Smooth muscle cell (in vitro differentiated cells): ENCODE measurements around the gene MED31. TPM values are rescaled to one million over a fixed set of nuclear protein-coding genes. Genes with fewer than 3 reads are reported as not detected.
"Not testable (repeated sequence)": the region's sequence is repeated elsewhere in the genome, so short reads cannot be mapped to it uniquely, and the experiment has no call there.

Source experiments
- DNase-seq: peaks from one replicate; lab custom pipeline; 2025; ENCODE audit not compliant: unreplicated experiment; lab: John Stamatoyannopoulos, UW
- H2AFZ ChIP-seq: fragments of 200-600 bp; sonication (generic); 2 replicates; pipeline ENCODE4 v1.6.0; 2016; ENCODE audit warnings: antibody characterized with exemption, low read depth, mild to moderate bottlenecking
- H3F3A ChIP-seq: fragments of 200-600 bp; sonication (generic); 2 replicates; pipeline ENCODE4 v1.6.0; 2017; ENCODE audit warnings: antibody characterized with exemption, low read depth
- H3K27ac ChIP-seq: fragments of 200-600 bp; sonication (generic); 2 replicates; pipeline ENCODE4 v1.5.1; 2016; ENCODE audit warnings: low read depth, mild to moderate bottlenecking
- H3K27me3 ChIP-seq: fragments of 200-600 bp; sonication (generic); 2 replicates; pipeline ENCODE4 v1.6.1; 2016; ENCODE audit warnings: low read depth, mild to moderate bottlenecking
- H3K36me3 ChIP-seq: fragments of 200-600 bp; sonication (generic); 2 replicates; pipeline ENCODE4 v1.5.1; 2016; ENCODE audit warnings: low read depth
- H3K4me1 ChIP-seq: fragments of 200-600 bp; sonication (generic); 2 replicates; pipeline ENCODE4 v1.5.1; 2016; ENCODE audit warnings: low read depth
- H3K4me2 ChIP-seq: fragments of 200-600 bp; sonication (generic); 2 replicates; pipeline ENCODE4 v1.6.0; 2016; ENCODE audit warnings: mild to moderate bottlenecking
- H3K4me3 ChIP-seq: fragments of 200-600 bp; sonication (generic); 2 replicates; pipeline ENCODE4 v1.5.1; 2016; ENCODE audit warnings: mild to moderate bottlenecking
- H3K79me2 ChIP-seq: fragments of 200-600 bp; sonication (generic); 2 replicates; pipeline ENCODE4 v1.6.0; 2016; ENCODE audit warnings: low read depth, mild to moderate bottlenecking
- H3K9ac ChIP-seq: fragments of 200-600 bp; sonication (generic); 2 replicates; pipeline ENCODE4 v1.6.0; 2016; ENCODE audit warnings: low read depth
- H3K9me3 ChIP-seq: fragments of 200-600 bp; sonication (generic); replicated peaks from 2 replicates; pipeline ENCODE4 v1.5.1; 2016; ENCODE audit warnings: low read depth
- H4K20me1 ChIP-seq: fragments of 200-600 bp; sonication (generic); 2 replicates; pipeline ENCODE4 v1.6.0; 2016; ENCODE audit warnings: low read depth
- CTCF ChIP-seq: fragments of 200-600 bp; sonication (generic); IDR thresholded peaks from 2 replicates; pipeline ENCODE4 v1.5.1; 2017; ENCODE audit warnings: borderline replicate concordance, mild to moderate bottlenecking, antibody characterized with exemption; ENCODE audit not compliant: insufficient read depth, poor library complexity, severe bottlenecking
- WGBS: methylation state at CpG from one replicate; pipeline ENCODE4 v1.1.7; 2016; ENCODE audit warnings: low lambda C conversion rate; 5-methylcytosine and 5-hydroxymethylcytosine counted together
- polyA plus RNA-seq: library from polyadenylated mRNA; unstranded; fragments of >200 nt; fragmentation: Nextera tagmentation; extraction: Ambion mirVana; gene quantifications from 2 replicates; pipeline ENCODE4 v1.2.1, GENCODE V29; 2016
- total RNA-seq: library from RNA; depleted of rRNA; stranded (reverse); fragments of >200 nt; gene quantifications from 2 replicates; pipeline ENCODE4 v1.2.3, GENCODE V29; 2014

The MED31 gene
- total and polyA plus RNA-seq, 2 experiments from 2014 or later = 26.3 to 59.1 TPM

DNA sequence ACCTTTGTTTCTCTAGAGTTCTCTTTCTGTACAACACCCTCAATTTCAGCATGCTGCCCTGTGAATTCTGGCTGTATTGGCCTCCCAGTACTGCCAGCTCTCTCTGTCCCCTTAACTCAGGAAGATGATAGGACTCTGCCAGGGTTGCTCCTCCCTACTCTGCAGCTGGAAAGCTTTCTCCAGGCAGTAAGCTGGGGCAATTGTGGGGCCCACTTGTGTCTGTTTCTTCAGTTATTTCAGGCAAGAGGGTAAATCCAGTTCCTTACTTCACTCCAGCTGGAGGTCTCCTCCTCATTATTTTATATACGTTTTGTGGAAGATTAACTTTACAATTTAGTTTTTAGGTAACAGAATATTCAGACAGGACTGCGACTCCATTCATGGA lies 10.1 kb upstream of the MED31 start:
- Histone ChIP-seq H3K36me3 (no peaks in the 10 kb centered on the region), H3K27ac (no peak overlapping the region), H4K20me1 (no peaks in the 10 kb centered on the region), H3F3A (no peaks in the 10 kb centered on the region), H3K9ac (no peak overlapping the region), H3K9me3 (no peaks in the 10 kb centered on the region), H2AFZ (no peak overlapping the region), H3K4me1 (no peaks in the 10 kb centered on the region), H3K4me2 (no peak overlapping the region), H3K4me3 (no peak overlapping the region), H3K27me3 (peaks cover 45% of the 10 kb centered on the region), H3K79me2 (no peaks in the 10 kb centered on the region)
- no peak for TF ChIP-seq CTCF
- DNase-seq = no peak
- 86% methylated on average over 2 of the region's 2 CpGs for WGBS

- Histone ChIP-seq H3F3A (no peaks in the 10 kb centered on the region), H3K4me2 (no peak overlapping the region), H3K79me2 (no peaks in the 10 kb centered on the region), H2AFZ (no peak overlapping the region), H3K9me3 (no peaks in the 10 kb centered on the region), H3K4me1 (no peaks in the 10 kb centered on the region), H3K27me3 (peaks cover 47% of the 10 kb centered on the region), H3K4me3 (no peak overlapping the region), H3K27ac (no peak overlapping the region), H3K36me3 (no peaks in the 10 kb centered on the region), H4K20me1 (no peaks in the 10 kb centered on the region), H3K9ac (no peak overlapping the region)
- DNase-seq = no peak
- WGBS = 83% methylated on average over 7 of the region's 11 CpGs
- TF ChIP-seq CTCF = no peak
Measured at GRCh38 chr17:6660805-6661463, 9.5 kb upstream of the MED31 start.

DNA sequence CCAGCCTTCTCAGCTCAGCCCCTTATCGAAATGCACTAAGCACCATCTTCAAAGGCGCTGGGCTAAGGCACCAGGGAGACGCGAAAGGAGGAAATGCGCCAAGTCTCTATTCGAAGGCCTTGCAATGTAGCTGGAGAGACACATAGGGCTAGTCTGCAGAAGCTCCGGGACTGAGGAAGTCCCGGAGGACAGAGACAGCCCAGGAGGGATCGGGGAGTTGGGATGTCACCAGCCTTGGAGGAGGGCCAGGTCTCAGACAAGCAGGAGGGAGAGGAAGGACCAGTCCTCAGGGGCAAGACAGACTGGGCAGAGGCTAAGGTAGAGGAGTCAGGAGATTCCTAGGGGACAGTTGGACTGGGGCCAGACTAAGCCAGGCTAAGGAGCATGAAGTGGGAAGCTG lies 8.7 kb upstream of the MED31 start:
- H3K4me2 ChIP-seq = no peak overlapping the region
- no peaks in the 10 kb centered on the region for H3K79me2 ChIP-seq
- H3K27ac ChIP-seq = no peak overlapping the region
- no peaks in the 10 kb centered on the region for H3F3A ChIP-seq
- no peaks in the 10 kb centered on the region for H4K20me1 ChIP-seq
- no peaks in the 10 kb centered on the region for H3K9me3 ChIP-seq
- 88% methylated on average over 9 of the region's 9 CpGs for WGBS
- no peak for TF ChIP-seq CTCF
- no peak overlapping the region for H3K9ac ChIP-seq
- no peak for DNase-seq
- H3K27me3 ChIP-seq = peaks cover 53% of the 10 kb centered on the region
- no peak overlapping the region for H3K4me3 ChIP-seq
- H2AFZ ChIP-seq = no peak overlapping the region
- H3K4me1 ChIP-seq = no peaks in the 10 kb centered on the region
- H3K36me3 ChIP-seq = no peaks in the 10 kb centered on the region

GRCh38 chr17:6658411-6658810 lies 7.0 kb upstream of the MED31 start:
- H3K27me3 ChIP-seq = peaks cover 70% of the 10 kb centered on the region
- DNase-seq, H3K9me3 ChIP-seq, H3K4me2 ChIP-seq, H3K4me3 ChIP-seq, H4K20me1 ChIP-seq, H2AFZ ChIP-seq, H3K36me3 ChIP-seq, H3K79me2 ChIP-seq, H3K27ac ChIP-seq, H3F3A ChIP-seq, H3K9ac ChIP-seq: not testable (repeated sequence)
- H3K4me1 ChIP-seq = peaks cover 12% of the 10 kb centered on the region
- WGBS = 96% methylated on average over 2 of the region's 5 CpGs
